ENCODE results near the gene GTF3A.

- no peak for TF ChIP-seq POLR2A (IDR thresholded peaks at IDR 0.05; ENCODE audit: low read length)
- no peak for TF ChIP-seq GATA1 (IDR thresholded peaks at IDR 0.05; ENCODE audit: low read depth, low read length)
Observed at GRCh38 chr13:27466513-27466912, 42.1 kb downstream of the GTF3A start.
